Spleen (tissue), 7 donors: ENCODE results near the gene SLC49A4.

Experiments used
- CTCF ChIP-seq, 11 experiments: fragments of 200-600 bp in 7 of 11; fragments of 450-650 bp in 4 of 11; sonication (generic) in 4 of 11; IDR thresholded peaks in 8 of 11; conservative IDR thresholded peaks in 3 of 11; 1 replicate in 7 of 11; 2 replicates in 4 of 11; pipeline versions ENCODE4 v1.4.0 to v1.8.0; 2016 to 2021; ENCODE audit warnings: antibody characterized with exemption in 11 of 11, inconsistent platforms in 4 of 11, mild to moderate bottlenecking in 1 of 11
- POLR2A ChIP-seq, 3 donors: fragments of 450-650 bp; IDR thresholded peaks; one replicate each; pipeline ENCODE4 v1.5.1; 2017; ENCODE audit warnings: antibody characterized with exemption in 3 of 3, mild to moderate bottlenecking in 1 of 3
- donor health status: DM: no; HTN: no; CAD: no; lungs with moderate emphysema.
- donor health status: DM: no; HTN: no; CAD: no.
- donor health status: DM: no; HTN: no; CAD: no.

- TF ChIP-seq CTCF (IDR thresholded peaks at IDR 0.05 in 8 of 11, conservative IDR thresholded peaks at IDR 0.05 in 3 of 11) (no peak), POLR2A (IDR thresholded peaks at IDR 0.05) (no peak)
These were observed 128.7 kb downstream of the SLC49A4 start for GRCh38 chr3:122923611-122924010.
